GM21528 (cell line): ENCODE data around the gene TAX1BP1.

Source experiments
- ATAC-seq: cut with Tn5 transposase; IDR thresholded peaks from one replicate; pipeline ENCODE4 v1.9.1; 2021; ENCODE audit warnings: mild to moderate bottlenecking, moderate library complexity; ENCODE audit not compliant: unreplicated experiment, low FRiP score

TAX1BP1 gene

DNA sequence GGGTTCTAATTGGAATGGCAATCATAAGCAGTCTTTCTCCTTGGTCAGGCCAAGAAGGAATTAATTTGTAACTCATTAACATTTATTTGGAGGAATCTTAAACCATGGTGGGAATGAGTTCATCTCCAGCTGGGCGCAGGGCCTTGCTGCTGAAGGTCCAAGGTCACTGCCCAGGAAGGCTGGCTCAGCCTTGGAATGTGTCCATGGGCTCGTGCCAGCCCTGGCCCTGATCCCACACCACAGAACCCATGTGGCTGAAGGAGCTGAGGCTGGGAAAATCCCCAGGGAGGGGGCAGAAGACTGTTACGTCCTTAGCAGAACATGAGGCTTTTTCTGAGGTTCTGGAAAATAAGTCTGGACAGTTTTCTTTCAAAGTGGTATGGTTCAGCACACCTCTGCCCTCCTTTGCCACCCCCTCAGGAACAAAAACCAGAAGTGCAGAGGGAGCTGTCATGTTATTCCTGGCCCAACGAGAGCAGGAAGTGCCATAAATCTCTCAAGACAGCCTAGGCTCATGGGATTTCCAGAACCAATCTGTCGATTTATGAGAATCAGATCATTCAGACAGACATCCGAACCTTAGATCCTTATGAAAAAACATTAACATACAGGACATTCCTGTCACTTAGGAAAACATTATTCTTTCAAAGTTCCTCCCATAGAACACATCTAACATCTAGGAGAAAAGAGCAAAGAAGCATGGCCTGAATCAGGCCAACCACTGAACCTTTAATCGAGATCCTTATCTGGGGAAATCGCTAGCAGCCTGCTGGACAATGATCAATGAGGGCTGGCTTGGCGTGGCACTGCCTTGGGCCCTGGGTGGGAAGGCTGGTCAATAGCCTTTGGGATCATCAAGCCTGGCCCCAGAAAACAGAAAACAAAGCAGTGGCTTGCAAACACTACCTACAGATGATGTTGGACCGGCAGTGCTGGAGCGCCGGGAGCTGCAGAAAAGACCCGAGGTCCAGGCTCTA, 134.3 kb downstream of the TAX1BP1 start:
- ATAC-seq: no peak

DNA sequence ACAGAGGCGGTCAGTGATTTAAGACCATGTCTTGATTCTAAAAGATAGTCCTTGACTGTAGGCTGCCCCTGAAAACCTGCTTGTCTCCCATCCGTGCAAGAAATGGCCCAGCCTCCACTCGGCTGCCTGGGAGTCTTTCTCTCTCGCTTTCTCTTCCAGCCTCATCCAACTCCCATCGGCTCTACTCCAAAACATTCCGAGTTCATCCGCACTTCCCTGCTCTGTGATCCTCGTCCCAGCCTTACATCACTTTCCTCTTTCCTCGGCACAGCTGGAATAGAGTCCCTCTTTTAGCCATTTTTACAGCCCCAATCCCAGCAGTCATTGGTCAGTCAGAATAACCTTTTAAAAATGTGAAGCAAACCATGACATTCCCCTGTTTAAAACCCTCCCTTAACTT, 135.1 kb downstream of the TAX1BP1 start:
- ATAC-seq: no peak

DNA sequence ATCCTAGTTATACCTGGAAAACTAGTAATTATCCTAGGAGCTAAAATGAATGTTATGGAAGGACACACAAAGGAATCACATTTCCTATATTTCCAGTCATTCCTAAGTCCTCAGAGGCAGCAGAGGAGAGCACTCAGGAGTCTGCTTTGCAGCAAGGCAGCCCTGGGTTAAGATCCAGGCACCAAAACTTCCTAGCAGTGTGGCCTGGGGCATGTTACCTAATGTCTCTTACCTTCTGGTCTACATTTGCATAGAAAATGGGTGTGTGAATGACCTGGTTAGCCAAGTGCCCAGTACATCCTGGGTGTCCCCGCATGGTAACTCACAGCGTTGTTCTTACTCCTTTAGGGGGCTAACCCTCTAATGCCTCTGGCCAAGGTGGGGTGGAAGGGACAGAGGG, 135.9 kb downstream of the TAX1BP1 start:
- no peak for ATAC-seq

DNA sequence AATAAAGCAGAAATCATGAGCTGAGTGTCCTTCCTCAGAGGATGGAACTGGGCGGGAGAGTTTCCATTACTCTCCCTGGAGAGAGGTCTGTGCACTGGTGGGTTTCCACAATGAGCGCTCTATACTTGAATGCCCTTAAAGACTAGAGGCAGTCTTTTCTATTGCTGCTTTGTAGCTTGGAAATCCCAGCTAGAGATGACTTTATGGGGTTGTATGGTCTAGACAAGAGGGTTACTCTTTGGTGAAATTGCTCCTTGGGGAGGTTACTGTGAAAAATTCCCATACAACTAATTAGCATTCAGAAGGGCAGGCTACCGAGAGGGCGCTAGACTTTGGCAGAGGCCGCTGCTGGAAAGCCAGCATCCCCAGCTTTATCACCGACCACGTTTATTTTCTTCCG, 136.8 kb downstream of the TAX1BP1 start:
- ATAC-seq: no peak
